Neural progenitor cell (in vitro differentiated cells): ENCODE results near the gene BIRC6. TPM values are rescaled to one million over a fixed set of nuclear protein-coding genes. Genes with fewer than 3 reads are reported as not detected.

ENCODE experiments used
- DNase-seq: peaks from one replicate; pipeline ENCODE4 v3.0.0-alpha.2; 2016; ENCODE audit warnings: low spot score
- H2AFZ ChIP-seq: fragments of 200-600 bp; sonication (generic); replicated peaks from 2 replicates; pipeline ENCODE4 v1.6.1; 2016; ENCODE audit warnings: antibody characterized with exemption
- H3F3A ChIP-seq: fragments of 200-600 bp; sonication (generic); 2 replicates; pipeline ENCODE4 v1.6.1; 2016; ENCODE audit warnings: antibody characterized with exemption, low read depth
- H3K27ac ChIP-seq: fragments of 200-600 bp; sonication (generic); 2 replicates; pipeline ENCODE4 v1.5.1; 2016; ENCODE audit warnings: mild to moderate bottlenecking
- H3K27me3 ChIP-seq: fragments of 200-600 bp; sonication (generic); 2 replicates; pipeline ENCODE4 v1.6.1; 2016; ENCODE audit warnings: mild to moderate bottlenecking, moderate library complexity
- H3K36me3 ChIP-seq: fragments of 200-600 bp; sonication (generic); 2 replicates; pipeline ENCODE4 v1.5.1; 2016
- H3K4me1 ChIP-seq: fragments of 200-600 bp; sonication (generic); 2 replicates; pipeline ENCODE4 v1.6.1; 2016; ENCODE audit warnings: mixed run types
- H3K4me2 ChIP-seq: fragments of 200-600 bp; sonication (generic); 2 replicates; pipeline ENCODE4 v1.6.1; 2016
- H3K4me3 ChIP-seq: fragments of 200-600 bp; sonication (generic); 2 replicates; pipeline ENCODE4 v1.5.1; 2016
- H3K79me2 ChIP-seq: fragments of 200-600 bp; sonication (generic); 2 replicates; pipeline ENCODE4 v1.6.1; 2016; ENCODE audit warnings: low read depth
- H3K9ac ChIP-seq: fragments of 200-600 bp; sonication (generic); 2 replicates; pipeline ENCODE4 v1.6.1; 2016
- H3K9me3 ChIP-seq: fragments of 200-600 bp; sonication (generic); 2 replicates; pipeline ENCODE4 v1.5.1; 2016; ENCODE audit warnings: low read depth
- H4K20me1 ChIP-seq: fragments of 200-600 bp; sonication (generic); 2 replicates; pipeline ENCODE4 v1.6.1; 2016; ENCODE audit warnings: low read depth
- H3K27ac Mint-ChIP-seq: 3 replicates; pipeline ENCODE4 v1.8.0; 2021; ENCODE audit warnings: mixed read lengths
- H3K27me3 Mint-ChIP-seq: 2 replicates; pipeline ENCODE4 v1.8.0; 2022; ENCODE audit warnings: low read depth, mild to moderate bottlenecking, inconsistent platforms, moderate library complexity, mixed read lengths; ENCODE audit not compliant: insufficient read depth
- H3K36me3 Mint-ChIP-seq: 3 replicates; pipeline ENCODE4 v1.8.0; 2021; ENCODE audit warnings: mixed read lengths
- H3K4me1 Mint-ChIP-seq: 3 replicates; pipeline ENCODE4 v1.8.0; 2021; ENCODE audit warnings: mixed read lengths
- H3K4me3 Mint-ChIP-seq: 3 replicates; pipeline ENCODE4 v1.8.0; 2021; ENCODE audit warnings: mild to moderate bottlenecking, moderate library complexity, mixed read lengths
- H3K9me3 Mint-ChIP-seq: 3 replicates; pipeline ENCODE4 v1.8.0; 2020; ENCODE audit warnings: mixed read lengths
- EZH2 ChIP-seq: fragments of 200-600 bp; sonication (generic); IDR thresholded peaks from 2 replicates; pipeline ENCODE4 v1.6.1; 2017; ENCODE audit warnings: antibody characterized with exemption, mild to moderate bottlenecking, moderate library complexity
- EZH2phosphoT487 ChIP-seq: fragments of 200-600 bp; sonication (generic); IDR thresholded peaks from 2 replicates; pipeline ENCODE4 v1.6.1; 2017; ENCODE audit warnings: antibody characterized with exemption
- total RNA-seq: library from RNA; depleted of rRNA; stranded (reverse); fragments of >200 nt; gene quantifications from 2 replicates; pipeline ENCODE4 v1.2.3, GENCODE V29; 2015; ENCODE audit warnings: low replicate concordance
- TF ChIP-seq, protein P1 (sequence below): fragments of 200-600 bp; sonication (generic); IDR thresholded peaks from 2 replicates; pipeline ENCODE4 v1.5.1; 2017; ENCODE audit warnings: antibody characterized with exemption, mild to moderate bottlenecking

BIRC6 gene
- total RNA-seq, 1 donor from 2014 or later, result 105 TPM

GRCh38 chr2:32463110-32463509 is 106.3 kb downstream of the BIRC6 start:
- Histone ChIP-seq H3F3A (peaks cover 10% of the 10 kb centered on the region), H4K20me1 (no peaks in the 10 kb centered on the region), H2AFZ (no peak overlapping the region), H3K4me3 (no peak overlapping the region), H3K9ac (no peak overlapping the region), H3K27ac (no peak overlapping the region), H3K4me2 (no peak overlapping the region), H3K36me3 (peaks cover 6% of the 10 kb centered on the region), H3K79me2 (peaks cover 22% of the 10 kb centered on the region), H3K4me1 (no peaks in the 10 kb centered on the region), H3K27me3 (no peaks in the 10 kb centered on the region), H3K9me3 (no peaks in the 10 kb centered on the region)
- no peak for DNase-seq
- Mint-ChIP-seq H3K9me3 (no peaks in the 10 kb centered on the region), H3K27me3 (peaks cover 2% of the 10 kb centered on the region), H3K27ac (no peak overlapping the region), H3K4me3 (no peak overlapping the region), H3K4me1 (no peaks in the 10 kb centered on the region), H3K36me3 (peaks cover 31% of the 10 kb centered on the region)
- TF ChIP-seq, protein P1, sequence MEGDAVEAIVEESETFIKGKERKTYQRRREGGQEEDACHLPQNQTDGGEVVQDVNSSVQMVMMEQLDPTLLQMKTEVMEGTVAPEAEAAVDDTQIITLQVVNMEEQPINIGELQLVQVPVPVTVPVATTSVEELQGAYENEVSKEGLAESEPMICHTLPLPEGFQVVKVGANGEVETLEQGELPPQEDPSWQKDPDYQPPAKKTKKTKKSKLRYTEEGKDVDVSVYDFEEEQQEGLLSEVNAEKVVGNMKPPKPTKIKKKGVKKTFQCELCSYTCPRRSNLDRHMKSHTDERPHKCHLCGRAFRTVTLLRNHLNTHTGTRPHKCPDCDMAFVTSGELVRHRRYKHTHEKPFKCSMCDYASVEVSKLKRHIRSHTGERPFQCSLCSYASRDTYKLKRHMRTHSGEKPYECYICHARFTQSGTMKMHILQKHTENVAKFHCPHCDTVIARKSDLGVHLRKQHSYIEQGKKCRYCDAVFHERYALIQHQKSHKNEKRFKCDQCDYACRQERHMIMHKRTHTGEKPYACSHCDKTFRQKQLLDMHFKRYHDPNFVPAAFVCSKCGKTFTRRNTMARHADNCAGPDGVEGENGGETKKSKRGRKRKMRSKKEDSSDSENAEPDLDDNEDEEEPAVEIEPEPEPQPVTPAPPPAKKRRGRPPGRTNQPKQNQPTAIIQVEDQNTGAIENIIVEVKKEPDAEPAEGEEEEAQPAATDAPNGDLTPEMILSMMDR, result no peak
- no peak for TF ChIP-seq EZH2
- no peak for TF ChIP-seq EZH2phosphoT487

DNA sequence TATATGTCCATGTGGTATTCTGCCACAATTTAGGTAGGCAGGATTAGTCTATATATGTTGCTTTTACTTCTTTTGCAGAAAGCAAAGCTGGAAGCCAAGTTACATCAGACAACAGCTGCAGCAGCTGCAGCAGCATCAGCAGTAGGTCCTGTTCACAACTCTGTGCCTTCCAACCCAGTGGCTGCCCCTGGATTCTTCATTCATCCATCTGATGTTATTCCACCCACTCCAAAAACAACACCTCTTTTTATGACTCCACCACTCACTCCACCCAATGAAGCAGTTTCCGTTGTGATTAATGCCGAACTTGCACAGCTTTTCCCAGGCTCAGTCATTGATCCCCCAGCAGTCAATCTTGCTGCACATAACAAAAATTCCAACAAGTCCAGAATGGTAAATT is 107.6 kb downstream of the BIRC6 start:
- Histone ChIP-seq H3F3A (no peaks in the 10 kb centered on the region), H4K20me1 (no peaks in the 10 kb centered on the region), H3K27ac (no peak overlapping the region), H3K9me3 (no peaks in the 10 kb centered on the region), H3K79me2 (peaks cover 18% of the 10 kb centered on the region), H3K27me3 (no peaks in the 10 kb centered on the region), H2AFZ (no peak overlapping the region), H3K4me2 (no peak overlapping the region), H3K4me1 (no peaks in the 10 kb centered on the region), H3K36me3 (peaks cover 6% of the 10 kb centered on the region), H3K4me3 (no peak overlapping the region), H3K9ac (no peak overlapping the region)
- H3K36me3 Mint-ChIP-seq, result peaks cover 30% of the 10 kb centered on the region
- peaks cover 2% of the 10 kb centered on the region for H3K27me3 Mint-ChIP-seq
- H3K27ac Mint-ChIP-seq, result no peak overlapping the region
- no peak for DNase-seq
- TF ChIP-seq EZH2phosphoT487 (no peak), EZH2 (no peak)
- TF ChIP-seq, protein P1, result no peak
- no peak overlapping the region for H3K4me3 Mint-ChIP-seq
- H3K4me1 Mint-ChIP-seq, result no peaks in the 10 kb centered on the region
- no peaks in the 10 kb centered on the region for H3K9me3 Mint-ChIP-seq

DNA sequence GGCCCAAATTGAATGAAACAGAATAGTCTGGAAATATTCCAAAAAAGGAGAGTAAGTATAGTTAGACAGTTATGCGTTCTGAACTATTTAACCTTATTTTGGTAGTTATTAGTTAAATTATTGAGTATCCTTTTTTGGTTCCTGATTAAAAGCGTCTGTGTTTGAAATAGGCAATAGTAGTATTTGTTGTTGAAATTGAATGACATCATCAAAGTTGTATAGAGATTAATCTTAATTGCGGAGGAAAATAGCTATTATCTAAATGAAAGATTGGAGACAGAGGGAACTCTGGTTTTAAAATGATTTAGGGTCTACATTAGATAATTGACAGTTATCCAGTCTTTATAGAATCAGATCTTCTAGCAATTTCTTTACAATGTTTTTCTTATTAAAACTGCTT is 115.8 kb downstream of the BIRC6 start:
- Mint-ChIP-seq H3K27ac (no peak overlapping the region), H3K36me3 (peaks cover 8% of the 10 kb centered on the region), H3K4me1 (no peaks in the 10 kb centered on the region), H3K9me3 (no peaks in the 10 kb centered on the region), H3K4me3 (no peak overlapping the region), H3K27me3 (no peaks in the 10 kb centered on the region)
- Histone ChIP-seq H3K4me1 (no peaks in the 10 kb centered on the region), H3K9ac (no peak overlapping the region), H3K4me2 (no peak overlapping the region), H3K4me3 (no peak overlapping the region), H3K36me3 (peaks cover 18% of the 10 kb centered on the region), H3K27me3 (no peaks in the 10 kb centered on the region), H3K79me2 (no peaks in the 10 kb centered on the region), H3K9me3 (no peaks in the 10 kb centered on the region), H2AFZ (no peak overlapping the region), H4K20me1 (no peaks in the 10 kb centered on the region), H3F3A (no peaks in the 10 kb centered on the region), H3K27ac (no peak overlapping the region)
- DNase-seq, result no peak
- no peak for TF ChIP-seq EZH2phosphoT487
- TF ChIP-seq, protein P1, result no peak
- no peak for TF ChIP-seq EZH2
